Measurements from ENCODE around the gene PRPSAP1.

The PRPSAP1 gene, protein sequence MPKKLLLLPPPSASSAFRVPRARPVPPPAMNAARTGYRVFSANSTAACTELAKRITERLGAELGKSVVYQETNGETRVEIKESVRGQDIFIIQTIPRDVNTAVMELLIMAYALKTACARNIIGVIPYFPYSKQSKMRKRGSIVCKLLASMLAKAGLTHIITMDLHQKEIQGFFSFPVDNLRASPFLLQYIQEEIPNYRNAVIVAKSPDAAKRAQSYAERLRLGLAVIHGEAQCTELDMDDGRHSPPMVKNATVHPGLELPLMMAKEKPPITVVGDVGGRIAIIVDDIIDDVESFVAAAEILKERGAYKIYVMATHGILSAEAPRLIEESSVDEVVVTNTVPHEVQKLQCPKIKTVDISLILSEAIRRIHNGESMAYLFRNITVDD

DNA sequence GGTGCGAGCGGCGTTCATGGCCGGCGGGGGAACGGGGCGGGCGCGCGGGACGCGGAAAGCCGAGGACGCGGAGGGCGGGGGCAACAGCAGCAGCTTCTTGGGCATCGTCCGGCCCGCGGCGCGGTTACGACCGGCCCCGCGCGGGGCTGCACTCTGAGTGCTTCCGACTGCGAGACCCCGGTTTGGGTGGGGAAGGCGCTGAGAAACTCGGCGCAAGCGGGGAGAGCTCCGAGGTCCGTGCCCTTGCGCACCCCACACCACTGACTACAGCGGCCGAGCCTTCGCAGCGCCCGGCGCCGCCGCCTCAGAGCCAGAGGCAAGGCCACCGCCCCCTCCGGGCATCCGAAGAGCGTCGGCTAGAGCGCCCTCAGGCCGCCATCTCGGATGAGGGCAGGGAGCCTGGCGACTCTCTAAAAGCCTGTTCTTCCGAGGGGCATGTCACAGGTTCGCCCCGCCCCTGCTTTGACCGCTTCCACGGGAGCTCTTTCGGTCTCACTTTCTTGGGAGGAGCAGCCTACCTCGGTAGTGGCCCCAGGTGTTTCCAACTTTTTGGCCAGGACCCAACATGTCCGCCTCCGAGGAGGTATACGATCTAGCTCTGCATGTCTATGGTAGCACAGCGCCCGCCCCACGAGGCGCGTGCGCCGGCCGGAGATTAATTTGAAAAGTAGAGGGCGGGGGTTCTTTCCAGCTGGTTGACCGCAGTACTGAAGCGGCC is at the start of gene PRPSAP1:
Gene PRPSAP1 (minus strand): TSS at position 318 of the 718 bp plus-strand sequence. CDS start 213 bp downstream, at position 105.
- TF ChIP-seq, protein P1, sequence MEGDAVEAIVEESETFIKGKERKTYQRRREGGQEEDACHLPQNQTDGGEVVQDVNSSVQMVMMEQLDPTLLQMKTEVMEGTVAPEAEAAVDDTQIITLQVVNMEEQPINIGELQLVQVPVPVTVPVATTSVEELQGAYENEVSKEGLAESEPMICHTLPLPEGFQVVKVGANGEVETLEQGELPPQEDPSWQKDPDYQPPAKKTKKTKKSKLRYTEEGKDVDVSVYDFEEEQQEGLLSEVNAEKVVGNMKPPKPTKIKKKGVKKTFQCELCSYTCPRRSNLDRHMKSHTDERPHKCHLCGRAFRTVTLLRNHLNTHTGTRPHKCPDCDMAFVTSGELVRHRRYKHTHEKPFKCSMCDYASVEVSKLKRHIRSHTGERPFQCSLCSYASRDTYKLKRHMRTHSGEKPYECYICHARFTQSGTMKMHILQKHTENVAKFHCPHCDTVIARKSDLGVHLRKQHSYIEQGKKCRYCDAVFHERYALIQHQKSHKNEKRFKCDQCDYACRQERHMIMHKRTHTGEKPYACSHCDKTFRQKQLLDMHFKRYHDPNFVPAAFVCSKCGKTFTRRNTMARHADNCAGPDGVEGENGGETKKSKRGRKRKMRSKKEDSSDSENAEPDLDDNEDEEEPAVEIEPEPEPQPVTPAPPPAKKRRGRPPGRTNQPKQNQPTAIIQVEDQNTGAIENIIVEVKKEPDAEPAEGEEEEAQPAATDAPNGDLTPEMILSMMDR (conservative IDR thresholded peaks at IDR 0.05; ENCODE audit: low read depth, low read length) = peak; percentile 66
- H3K4me3 ChIP-seq (ENCODE audit: low read depth, low read length) = peak within 1 kb of the TSS; percentile 96

DNA sequence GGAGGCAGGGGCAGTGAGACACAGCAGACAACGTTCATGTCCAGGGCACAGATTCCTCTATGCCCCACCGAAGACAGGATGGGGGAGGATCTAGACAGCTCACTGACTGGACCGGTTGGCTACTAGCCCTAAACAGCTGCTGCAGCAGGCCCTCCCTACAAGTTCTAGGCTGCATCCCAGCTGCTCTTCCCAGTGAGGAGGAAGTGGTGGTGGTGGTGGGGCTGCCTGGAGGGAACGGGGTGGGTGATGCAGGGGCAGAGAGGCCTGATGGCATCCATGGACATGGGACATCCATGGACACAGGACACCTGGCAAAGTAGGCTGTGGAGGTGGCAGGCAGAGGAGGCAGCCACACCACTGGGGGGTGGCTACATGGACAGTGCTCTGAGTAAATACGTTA is 49.0 kb upstream of the PRPSAP1 start:
- no peak for DNase-seq (ENCODE audit: low read depth)
- H3K4me3 ChIP-seq (ENCODE audit: low read depth, low read length) = no peak overlapping the region
- TF ChIP-seq, protein P1 (conservative IDR thresholded peaks at IDR 0.05; ENCODE audit: low read depth, low read length) = no peak

More for the DNA sequence above, at the start of gene PRPSAP1:
- DNase-seq (ENCODE audit: low read depth) = peak; percentile 93

DNA sequence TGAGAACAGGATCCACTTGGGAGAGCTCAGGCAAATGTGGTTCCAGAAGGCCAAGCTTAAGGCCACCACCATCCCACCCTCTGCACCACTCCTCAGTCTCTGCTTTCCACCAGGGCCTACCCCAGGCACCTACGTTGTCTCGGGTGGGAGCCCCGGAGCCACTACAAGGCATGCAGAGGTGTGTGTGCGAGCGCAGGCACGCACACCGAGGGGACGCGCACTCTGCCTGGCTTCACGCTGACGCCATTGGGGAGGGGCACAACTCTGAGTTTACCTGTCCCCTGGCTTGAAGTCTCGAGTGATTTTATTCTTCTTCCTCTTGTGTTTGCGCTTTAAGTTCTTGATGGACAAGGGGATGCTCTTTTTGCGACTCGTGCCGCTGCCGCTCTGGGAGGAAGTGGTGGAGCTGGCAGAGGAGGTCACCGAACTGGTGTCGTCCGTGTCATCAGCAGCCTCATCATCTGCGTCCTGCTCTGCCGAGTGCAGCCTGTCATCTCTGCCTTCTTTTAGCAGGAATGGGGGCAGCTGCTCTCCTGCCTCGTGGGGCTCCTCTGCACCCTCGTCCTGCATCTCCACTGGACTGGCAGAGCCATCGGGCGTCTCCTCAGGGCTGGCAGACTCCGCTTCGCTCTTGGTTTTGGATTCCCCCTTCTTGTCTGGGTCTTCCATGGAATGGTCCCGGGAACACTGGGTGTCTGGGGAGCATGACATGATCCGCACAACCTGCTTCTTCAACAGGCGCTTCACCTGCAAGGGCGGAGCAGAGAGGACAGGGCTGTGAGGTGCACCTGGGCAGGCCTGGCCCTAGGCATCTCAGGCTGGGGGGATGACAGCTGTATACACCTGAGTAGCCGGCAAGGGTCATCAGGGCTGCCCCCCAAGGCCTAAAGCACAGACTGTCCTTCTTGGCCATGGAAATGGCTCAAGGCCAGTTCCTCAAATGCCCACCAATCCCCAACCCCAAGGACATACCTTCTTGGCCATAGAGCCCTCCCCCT is 45.8 kb upstream of the PRPSAP1 start:
- TF ChIP-seq, protein P1 (conservative IDR thresholded peaks at IDR 0.05; ENCODE audit: low read depth, low read length) = no peak
- no peak overlapping the region for H3K4me3 ChIP-seq (ENCODE audit: low read depth, low read length)
- DNase-seq (ENCODE audit: low read depth) = no peak

DNA sequence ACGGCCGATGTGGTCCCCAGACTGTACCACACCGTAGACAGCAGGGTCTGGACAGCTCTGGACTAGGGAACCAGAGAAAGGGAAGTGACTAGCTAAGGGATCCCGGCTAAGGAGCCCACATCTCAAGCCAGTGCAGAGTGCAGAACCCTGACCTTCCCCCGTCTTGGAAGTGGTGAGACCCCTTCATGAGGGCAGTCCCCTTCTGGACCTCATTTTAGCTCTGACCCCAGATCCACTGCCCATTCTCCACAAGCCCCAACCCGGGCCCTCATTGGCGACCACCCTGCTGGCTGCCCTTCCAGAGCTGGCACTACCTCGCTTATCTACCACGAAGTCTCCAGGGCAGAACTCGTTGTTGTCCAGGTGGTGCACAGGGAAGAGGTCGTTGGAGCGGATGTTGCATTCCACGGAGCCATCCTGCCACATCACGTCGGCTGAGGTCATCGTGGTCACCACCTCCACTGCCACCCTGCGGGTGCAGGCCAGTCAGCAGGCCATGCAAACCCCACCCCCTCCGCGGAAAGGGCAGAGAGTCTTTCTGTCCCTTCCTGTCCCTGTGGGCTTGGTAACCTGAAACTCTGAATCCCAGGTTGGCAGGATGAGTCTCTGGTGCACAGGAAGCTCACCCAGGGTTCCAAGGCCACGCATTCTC is 44.9 kb upstream of the PRPSAP1 start:
- H3K4me3 ChIP-seq (ENCODE audit: low read depth, low read length) = no peak overlapping the region
- DNase-seq (ENCODE audit: low read depth) = no peak
- TF ChIP-seq, protein P1 (conservative IDR thresholded peaks at IDR 0.05; ENCODE audit: low read depth, low read length) = no peak

DNA sequence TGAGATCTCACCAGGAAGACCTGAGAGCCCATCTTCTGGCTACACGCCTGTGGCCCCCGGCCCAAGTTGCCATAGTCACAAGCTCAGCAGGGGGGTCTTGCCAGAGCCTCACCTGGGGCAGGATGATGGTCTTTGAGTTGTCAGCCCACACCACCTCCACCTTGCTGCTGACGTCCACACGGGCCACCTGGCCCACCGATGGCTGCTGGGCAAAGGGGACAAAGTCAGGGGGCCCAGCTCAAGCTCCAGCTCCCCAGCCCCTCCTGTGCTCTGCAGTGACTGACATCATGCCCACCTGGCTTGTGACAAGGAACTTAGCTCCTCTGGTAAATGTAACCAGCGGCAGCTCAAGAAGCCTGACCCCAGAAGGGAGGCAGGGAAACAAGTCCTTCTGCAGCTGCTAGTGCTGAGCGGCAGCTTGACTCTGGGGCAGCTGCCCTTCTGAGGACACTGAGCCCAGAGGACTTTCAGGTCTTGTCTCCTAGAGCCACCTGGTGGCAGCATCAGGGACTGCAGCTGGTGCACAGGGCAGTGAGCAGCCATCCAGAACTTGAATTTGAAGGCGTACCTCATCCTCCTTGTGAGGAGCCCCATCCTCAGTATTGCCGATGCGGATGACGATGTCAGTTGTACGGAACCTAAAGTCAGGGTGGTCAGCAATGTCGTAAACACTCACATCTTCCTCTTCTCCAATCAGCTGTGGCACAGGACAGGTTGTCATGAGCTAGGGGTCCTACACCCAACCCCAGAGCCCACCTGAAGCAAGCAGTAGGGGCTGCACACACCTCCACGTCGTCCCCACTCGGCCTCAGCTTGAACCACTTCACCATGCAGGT is 44.2 kb upstream of the PRPSAP1 start:
- no peak overlapping the region for H3K4me3 ChIP-seq (ENCODE audit: low read depth, low read length)
- peak; percentile 94 for DNase-seq (ENCODE audit: low read depth)
- TF ChIP-seq, protein P1 (conservative IDR thresholded peaks at IDR 0.05; ENCODE audit: low read depth, low read length) = peak; percentile 98
